Right lobe of liver (tissue), 4 donors: ENCODE results near the gene YJEFN3.

ENCODE experiments used
- CTCF ChIP-seq, 4 donors: fragments of 200-600 bp in 3 of 4; fragments of 450-650 bp in 1 of 4; IDR thresholded peaks; one replicate each; pipeline versions ENCODE4 v1.5.1 to v1.8.0; 2016 to 2022; ENCODE audit warnings: antibody characterized with exemption in 4 of 4, mild to moderate bottlenecking in 2 of 4
- POLR2A ChIP-seq: fragments of 450-650 bp; IDR thresholded peaks from one replicate; pipeline ENCODE4 v1.6.1; 2017; ENCODE audit warnings: antibody characterized with exemption, mild to moderate bottlenecking
- donor health status: DM: no; HTN: no; CAD: no.
- donor health status: DM: no; HTN: no; CAD: no.
- donor health status: DM: no; HTN: yes; CAD: no.

DNA sequence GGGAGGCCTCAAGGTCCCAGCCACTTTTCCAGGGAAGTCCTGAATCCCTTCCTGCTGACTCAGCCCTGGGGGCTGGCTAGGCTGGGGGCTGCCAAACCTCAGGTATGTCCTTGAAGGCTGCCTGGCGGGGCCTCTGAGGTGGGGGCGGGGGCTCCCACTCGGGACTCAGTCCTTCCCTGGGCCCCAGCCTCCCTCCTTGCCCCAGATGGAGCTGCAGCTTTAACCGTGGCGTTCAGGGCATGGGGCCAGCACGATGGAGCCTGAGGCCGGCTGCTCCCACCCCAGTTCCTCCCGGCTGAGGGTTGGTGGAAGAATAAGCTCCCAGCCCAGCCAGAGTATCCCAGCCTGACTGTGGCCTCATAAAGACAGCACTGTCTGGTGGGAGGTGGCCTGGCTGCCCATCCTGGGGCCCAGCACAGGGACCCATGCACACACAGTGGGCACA is 21.8 kb downstream of the YJEFN3 start:
- TF ChIP-seq CTCF (IDR thresholded peaks at IDR 0.05) (no peak), POLR2A (no peak)
